K562 (cell line): Measurements from ENCODE around the gene SAMD4A.

Experiments
- ATF6 ChIP-seq: sonication (generic); formaldehyde crosslinking; IDR thresholded peaks from 2 replicates; pipeline ENCODE4 v1.4.0; 2020; ENCODE audit warnings: mild to moderate bottlenecking, missing genetic modification reagents
- CTCF ChIP-seq, 3 experiments: IDR thresholded peaks in 2 of 3; conservative IDR thresholded peaks in 1 of 3; 2 replicates each; pipeline ENCODE4 v1.5.1; 2011 to 2012; ENCODE audit warnings: low read length in 3 of 3, mild to moderate bottlenecking in 3 of 3, control low read depth in 2 of 3, improper control_type of control experiment in 1 of 3, inconsistent platforms in 1 of 3, low read depth in 1 of 3, mixed read lengths in 1 of 3, moderate library complexity in 1 of 3; ENCODE audit not compliant: insufficient read depth in 2 of 3
- EP300 ChIP-seq: IDR thresholded peaks from 2 replicates; pipeline ENCODE4 v1.6.1; 2012; ENCODE audit warnings: low read length, improper control_type of control experiment
- FOSL1 ChIP-seq: fragments of 200-800 bp; sonication (Bioruptor generic); conservative IDR thresholded peaks from 2 replicates; pipeline ENCODE4 v1.6.1; 2016; ENCODE audit warnings: missing genetic modification characterization, missing compliant biosample characterization
- FOXM1 ChIP-seq, 2 experiments: fragments of 450-650 bp in 1 of 2; sonication (generic) in 1 of 2; formaldehyde crosslinking in 1 of 2; IDR thresholded peaks; 2 replicates each; pipeline versions ENCODE4 v1.6.1 to v1.9.0; 2017 to 2022; ENCODE audit warnings: low read depth in 2 of 2, mild to moderate bottlenecking in 2 of 2, missing genetic modification reagents in 1 of 2, moderate library complexity in 1 of 2
- L3MBTL2 ChIP-seq: fragments of 450-650 bp; IDR thresholded peaks from 2 replicates; pipeline ENCODE4 v1.6.1; 2016; ENCODE audit warnings: mild to moderate bottlenecking, moderate library complexity
- POLR2A ChIP-seq: fragments of 450-650 bp; conservative IDR thresholded peaks from 2 replicates; pipeline ENCODE4 v1.6.1; 2016
- RCOR1 ChIP-seq, 2 experiments: IDR thresholded peaks; 2 replicates each; pipeline ENCODE4 v1.6.1; 2012; ENCODE audit warnings: low read depth in 2 of 2, low read length in 2 of 2, borderline replicate concordance in 1 of 2, improper control_type of control experiment in 1 of 2

GRCh38 chr14:54633076-54633475, 66.1 kb downstream of the SAMD4A start:
- TF ChIP-seq EP300 (no peak), POLR2A (no peak), FOSL1 (tag) (no peak), ATF6 (no peak), CTCF (IDR thresholded peaks at IDR 0.05 in 2 of 3, conservative IDR thresholded peaks at IDR 0.05 in 1 of 3; ENCODE audit: insufficient read depth in 2 of 3, low read depth in 1 of 3, low read length in 3 of 3) (no peak), FOXM1 (IDR thresholded peaks at IDR 0.05; ENCODE audit: low read depth) (no peak), FOXM1 (CRISPR knock-in tag; IDR thresholded peaks at IDR 0.05; ENCODE audit: low read depth) (no peak), L3MBTL2 (no peak), RCOR1 (IDR thresholded peaks at IDR 0.05; ENCODE audit: borderline replicate concordance in 1 of 2, low read depth in 2 of 2, low read length in 2 of 2) (no peak)
